GM12874 (cell line): Measurements from ENCODE around the gene NLGN3.

Experiments
- TF ChIP-seq, protein P1 (sequence below): IDR thresholded peaks from 2 replicates; pipeline ENCODE4 v1.5.1; 2011; ENCODE audit warnings: low read depth, mild to moderate bottlenecking, control low read depth, low read length, moderate library complexity; ENCODE audit not compliant: insufficient read depth

NLGN3 gene

DNA sequence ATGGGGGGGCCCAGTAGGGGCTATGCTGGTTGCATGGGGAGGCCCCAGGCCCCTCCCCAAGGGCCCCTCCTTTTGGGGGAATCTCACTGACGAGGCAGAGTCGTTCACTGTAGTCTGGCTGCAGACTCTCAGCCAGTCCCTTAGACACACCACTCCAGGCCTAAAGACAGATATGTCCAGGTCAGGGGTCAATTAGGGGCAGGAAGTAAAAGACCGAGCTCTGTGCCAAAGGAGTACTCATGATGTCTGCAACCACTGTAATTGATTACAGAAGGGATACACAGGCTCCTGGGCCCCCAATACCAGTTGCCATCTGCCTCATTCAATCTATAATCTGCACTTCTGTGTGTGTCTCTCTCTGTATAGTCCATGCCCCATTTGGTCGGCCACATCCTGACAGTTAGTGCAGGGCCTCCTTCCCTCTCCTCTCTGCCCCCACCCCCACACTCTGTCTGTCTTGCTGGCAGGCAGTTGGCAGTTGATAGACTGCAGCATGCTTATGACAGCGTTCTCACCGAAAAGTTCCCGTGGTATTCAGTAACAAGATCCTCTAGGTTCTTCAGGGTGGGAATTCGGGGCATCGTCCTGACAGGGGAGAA lies 36.8 kb upstream of the NLGN3 start:
- TF ChIP-seq, protein P1, sequence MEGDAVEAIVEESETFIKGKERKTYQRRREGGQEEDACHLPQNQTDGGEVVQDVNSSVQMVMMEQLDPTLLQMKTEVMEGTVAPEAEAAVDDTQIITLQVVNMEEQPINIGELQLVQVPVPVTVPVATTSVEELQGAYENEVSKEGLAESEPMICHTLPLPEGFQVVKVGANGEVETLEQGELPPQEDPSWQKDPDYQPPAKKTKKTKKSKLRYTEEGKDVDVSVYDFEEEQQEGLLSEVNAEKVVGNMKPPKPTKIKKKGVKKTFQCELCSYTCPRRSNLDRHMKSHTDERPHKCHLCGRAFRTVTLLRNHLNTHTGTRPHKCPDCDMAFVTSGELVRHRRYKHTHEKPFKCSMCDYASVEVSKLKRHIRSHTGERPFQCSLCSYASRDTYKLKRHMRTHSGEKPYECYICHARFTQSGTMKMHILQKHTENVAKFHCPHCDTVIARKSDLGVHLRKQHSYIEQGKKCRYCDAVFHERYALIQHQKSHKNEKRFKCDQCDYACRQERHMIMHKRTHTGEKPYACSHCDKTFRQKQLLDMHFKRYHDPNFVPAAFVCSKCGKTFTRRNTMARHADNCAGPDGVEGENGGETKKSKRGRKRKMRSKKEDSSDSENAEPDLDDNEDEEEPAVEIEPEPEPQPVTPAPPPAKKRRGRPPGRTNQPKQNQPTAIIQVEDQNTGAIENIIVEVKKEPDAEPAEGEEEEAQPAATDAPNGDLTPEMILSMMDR, result no peak

DNA sequence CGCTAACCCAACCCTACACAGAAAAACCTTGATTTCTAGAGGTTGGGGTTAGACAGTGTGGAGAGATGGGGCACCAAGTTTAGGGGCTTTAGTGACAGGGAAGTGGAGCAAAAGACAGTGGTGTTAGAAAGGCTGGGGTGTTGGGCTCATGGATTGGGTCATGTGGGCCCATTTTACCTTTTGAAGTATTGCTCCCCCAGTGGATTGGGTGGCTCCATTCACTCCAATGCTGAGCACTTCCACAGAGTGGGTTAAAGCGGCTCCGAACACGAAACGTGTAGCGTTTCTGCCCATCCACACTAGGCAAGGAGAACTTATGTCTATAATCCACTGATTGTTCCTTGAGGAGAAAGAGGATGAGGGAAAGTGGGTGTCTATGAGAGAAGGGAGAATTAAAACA lies 35.6 kb upstream of the NLGN3 start:
- TF ChIP-seq, protein P1, result no peak

DNA sequence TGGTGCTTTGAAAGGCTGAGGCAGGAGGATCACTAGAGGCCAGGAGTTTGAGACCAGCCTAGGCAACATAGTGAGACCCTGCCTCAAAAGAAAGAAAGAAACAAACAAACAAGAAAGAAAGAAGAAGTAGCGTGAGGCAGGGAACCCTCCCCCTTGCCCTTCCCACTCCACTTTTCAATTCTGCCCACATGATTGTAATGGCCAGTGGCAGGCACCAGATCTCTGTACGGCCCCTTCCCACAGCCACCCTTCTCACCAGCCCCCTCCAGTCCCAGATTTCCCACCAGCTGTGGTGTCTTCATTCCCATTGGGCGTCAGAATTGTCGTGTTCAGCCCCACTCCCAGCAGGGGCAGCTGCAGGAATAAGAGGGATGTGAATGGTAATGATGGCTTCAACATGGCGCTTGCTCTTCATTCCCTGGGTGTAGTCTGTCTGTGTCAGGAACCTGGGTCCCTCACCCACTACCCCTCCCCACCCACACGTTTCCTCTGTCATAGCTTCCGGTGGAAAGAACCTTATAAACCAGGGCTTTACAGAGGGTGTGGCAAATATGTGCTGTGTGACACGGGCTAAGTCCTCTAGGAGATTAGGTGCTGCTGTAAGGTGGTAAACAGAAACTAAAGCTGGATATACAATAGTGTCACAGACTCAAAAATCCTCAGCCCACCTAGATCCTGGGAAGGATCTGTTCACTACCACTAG lies 33.3 kb upstream of the NLGN3 start, which contains the start of gene IL2RG:
Gene IL2RG (minus strand): TSS at position 437 of the 703 bp plus-strand sequence. CDS start 38 bp downstream, at position 399.
- TF ChIP-seq, protein P1, result no peak

DNA sequence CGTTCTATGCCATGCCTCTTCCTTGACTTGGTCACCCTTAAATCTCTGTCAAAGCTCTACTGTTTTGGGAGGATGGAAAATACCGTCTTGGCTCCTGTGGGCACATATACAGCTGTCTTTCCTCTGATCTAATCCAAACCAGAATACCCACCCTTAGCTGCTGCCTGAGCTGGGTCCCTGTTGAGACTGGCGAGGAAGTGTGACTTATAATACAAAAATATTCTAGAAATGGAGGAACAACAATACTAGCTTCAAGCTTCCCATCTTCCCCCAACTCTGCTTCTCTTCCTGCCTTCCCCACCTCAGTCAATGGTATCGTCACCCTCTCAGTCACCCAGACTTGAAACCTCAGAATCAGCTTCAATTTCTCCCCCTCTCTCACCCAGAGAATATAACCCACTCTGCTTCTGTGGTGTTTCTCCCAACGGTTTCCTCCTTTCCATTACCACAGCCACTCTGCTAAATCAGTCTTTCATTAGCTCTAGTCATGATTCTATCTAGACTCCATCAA lies 32.7 kb upstream of the NLGN3 start:
- TF ChIP-seq, protein P1, result no peak

DNA sequence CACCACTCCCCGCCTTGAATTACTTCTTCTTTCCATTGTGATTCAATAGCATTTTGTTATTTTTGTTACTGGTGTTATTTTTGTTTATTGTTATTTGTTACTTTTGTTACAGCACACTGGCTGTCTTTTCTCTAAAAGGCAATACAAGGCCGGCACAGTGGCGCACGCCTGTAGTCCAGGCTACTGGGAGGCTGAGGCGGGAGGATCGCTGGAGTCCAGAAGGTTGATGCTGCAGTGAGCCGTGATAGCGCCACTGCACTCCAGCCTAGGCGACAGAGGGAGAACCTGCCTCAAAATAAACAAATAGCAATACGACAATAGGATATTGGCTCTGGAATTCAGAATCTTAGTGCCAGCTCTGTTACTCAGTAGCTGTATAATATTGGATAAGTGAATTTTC lies 27.3 kb upstream of the NLGN3 start:
- TF ChIP-seq, protein P1, result no peak

DNA sequence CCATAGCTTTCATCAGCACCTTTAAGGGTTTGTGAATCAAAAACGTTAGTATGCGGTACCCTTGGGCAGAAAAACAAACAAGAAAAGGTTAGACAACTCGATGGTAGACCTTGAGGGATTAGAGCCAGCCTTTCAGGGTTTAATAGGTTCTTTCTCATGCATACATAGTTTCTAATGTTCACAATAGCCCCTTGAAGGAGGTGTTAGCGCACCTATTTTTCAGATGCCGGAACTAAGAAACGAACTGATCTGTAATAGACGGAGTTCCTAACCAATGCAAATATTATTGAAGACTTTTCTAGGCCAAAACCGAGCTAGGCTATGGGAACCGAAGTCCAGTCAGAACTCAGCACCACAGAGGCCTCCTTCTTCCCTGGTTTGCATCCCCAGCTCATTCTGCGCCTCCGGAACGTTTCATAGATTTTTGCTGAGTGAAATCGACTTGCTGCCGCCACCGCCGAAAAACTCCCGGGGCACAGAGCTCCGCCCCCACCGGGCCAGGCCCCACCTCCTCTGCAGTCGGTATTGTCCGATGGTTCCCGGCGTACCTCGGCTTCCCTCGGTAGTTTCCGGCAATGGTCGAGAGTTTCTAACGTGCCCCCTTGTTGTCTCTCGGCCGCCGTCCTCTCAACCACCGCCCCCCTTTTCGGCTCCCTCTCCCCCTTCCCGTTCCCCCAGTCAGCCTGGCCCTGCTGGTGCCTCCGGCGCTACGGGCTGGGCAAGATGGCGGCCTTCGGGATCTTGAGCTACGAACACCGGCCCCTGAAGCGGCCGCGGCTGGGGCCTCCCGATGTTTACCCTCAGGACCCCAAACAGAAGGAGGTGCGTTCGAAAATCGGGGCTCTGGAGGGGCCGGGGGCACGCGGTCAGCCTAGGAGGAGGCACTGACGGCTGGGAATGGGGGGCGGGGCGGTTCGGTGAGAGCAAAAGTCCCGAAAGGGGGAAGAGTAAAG lies 26.3 kb upstream of the NLGN3 start, which contains the start of gene MED12:
Gene MED12 (plus strand): TSS at position 565 of the 953 bp plus-strand sequence. CDS start 159 bp downstream, at position 724.
- TF ChIP-seq, protein P1, result no peak
